Measurements from ENCODE around the gene AP2A2.

AP2A2 gene

DNA sequence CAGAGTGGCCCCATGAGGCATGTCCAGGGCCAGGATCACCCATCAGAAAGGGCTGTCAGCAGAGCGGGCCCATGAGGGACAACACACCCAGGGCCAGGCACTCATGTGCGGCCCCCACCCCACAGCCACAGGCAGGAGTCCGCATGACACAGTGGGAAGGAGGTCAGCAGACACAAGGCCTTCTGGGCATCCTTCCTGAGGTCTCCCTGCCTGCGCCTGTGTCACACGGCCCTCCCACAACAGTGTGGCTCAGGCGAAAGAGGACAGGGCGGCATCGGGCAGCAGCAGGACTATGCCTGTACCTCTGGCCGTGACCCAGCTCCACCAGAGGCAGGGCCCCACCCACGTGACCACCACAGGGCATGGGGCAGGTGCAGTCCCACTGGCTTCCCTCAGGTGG is 42.1 kb upstream of the AP2A2 start:
- in situ Hi-C loops (cut with HindIII; ENCODE audit: low pct_ligation_motif_present, low sequenced_read_pairs): no loop called here
- DNase-seq: no peak
- H3K4me3 ChIP-seq (ENCODE audit: low read depth, low read length): no peak overlapping the region
- TF ChIP-seq, protein P1, sequence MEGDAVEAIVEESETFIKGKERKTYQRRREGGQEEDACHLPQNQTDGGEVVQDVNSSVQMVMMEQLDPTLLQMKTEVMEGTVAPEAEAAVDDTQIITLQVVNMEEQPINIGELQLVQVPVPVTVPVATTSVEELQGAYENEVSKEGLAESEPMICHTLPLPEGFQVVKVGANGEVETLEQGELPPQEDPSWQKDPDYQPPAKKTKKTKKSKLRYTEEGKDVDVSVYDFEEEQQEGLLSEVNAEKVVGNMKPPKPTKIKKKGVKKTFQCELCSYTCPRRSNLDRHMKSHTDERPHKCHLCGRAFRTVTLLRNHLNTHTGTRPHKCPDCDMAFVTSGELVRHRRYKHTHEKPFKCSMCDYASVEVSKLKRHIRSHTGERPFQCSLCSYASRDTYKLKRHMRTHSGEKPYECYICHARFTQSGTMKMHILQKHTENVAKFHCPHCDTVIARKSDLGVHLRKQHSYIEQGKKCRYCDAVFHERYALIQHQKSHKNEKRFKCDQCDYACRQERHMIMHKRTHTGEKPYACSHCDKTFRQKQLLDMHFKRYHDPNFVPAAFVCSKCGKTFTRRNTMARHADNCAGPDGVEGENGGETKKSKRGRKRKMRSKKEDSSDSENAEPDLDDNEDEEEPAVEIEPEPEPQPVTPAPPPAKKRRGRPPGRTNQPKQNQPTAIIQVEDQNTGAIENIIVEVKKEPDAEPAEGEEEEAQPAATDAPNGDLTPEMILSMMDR (IDR thresholded peaks at IDR 0.05; ENCODE audit: low read depth, low read length, missing control alignments): no peak
- H3K27ac ChIP-seq: no peak overlapping the region
- no peaks in the 10 kb centered on the region for H3K36me3 ChIP-seq (replicated peaks)
- H3K27me3 ChIP-seq (replicated peaks): no peaks in the 10 kb centered on the region

DNA sequence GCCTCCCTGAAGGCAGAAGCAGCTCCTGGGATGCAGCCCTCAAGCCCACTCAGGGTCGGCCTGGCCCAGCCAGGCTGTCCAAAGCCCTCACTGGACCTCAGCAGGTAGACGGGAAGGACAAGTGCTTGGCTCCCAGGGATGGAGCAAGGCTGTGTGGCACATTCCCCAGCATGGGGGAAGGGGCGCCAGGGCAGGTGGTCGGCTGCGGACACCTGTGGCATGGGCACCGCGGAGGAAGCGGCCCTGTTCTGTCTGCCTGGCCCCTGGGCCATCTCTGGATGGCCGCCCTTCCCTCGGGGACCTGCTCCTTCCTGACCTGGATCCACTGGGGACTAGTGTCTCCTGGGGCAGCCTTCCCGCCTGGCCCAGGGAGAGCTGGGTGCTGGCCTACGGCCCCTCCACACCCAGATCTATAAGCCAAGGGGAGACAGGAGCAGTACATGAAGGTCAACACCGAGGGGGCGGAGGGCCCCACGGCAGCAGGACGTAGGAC is 41.0 kb upstream of the AP2A2 start:
- no peaks in the 10 kb centered on the region for H3K27me3 ChIP-seq (replicated peaks)
- H3K4me3 ChIP-seq (ENCODE audit: low read depth, low read length): no peak overlapping the region
- DNase-seq: no peak
- H3K36me3 ChIP-seq (replicated peaks): no peaks in the 10 kb centered on the region
- TF ChIP-seq, protein P1 (IDR thresholded peaks at IDR 0.05; ENCODE audit: low read depth, low read length, missing control alignments): no peak
- in situ Hi-C loops (cut with HindIII; ENCODE audit: low pct_ligation_motif_present, low sequenced_read_pairs): no loop called here
- no peak overlapping the region for H3K27ac ChIP-seq

DNA sequence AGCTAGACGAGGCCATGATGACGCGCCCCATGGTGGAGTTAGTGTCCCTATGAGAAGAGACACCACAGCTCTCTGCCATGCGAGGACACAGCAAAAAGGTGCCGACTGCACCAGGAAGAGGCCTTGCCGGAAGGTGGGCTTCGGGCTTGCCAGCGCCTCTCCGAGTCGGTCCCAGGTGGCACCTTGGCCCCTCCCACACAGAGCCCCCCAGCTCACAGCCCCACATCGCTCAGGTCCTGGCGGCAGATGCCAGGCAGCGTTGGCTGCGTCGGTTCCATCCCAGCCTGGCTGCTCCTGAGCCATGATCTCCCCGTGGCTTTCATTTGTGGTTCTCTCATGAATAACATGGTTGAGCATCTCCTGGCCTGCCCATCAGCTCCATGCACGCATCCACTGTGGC is 39.1 kb upstream of the AP2A2 start:
- Histone ChIP-seq H3K27me3 (replicated peaks) (no peaks in the 10 kb centered on the region), H3K4me3 (ENCODE audit: low read depth, low read length) (no peak overlapping the region), H3K27ac (no peak overlapping the region), H3K36me3 (replicated peaks) (no peaks in the 10 kb centered on the region)
- TF ChIP-seq, protein P1 (IDR thresholded peaks at IDR 0.05; ENCODE audit: low read depth, low read length, missing control alignments): no peak
- no peak for DNase-seq
- in situ Hi-C loops (cut with HindIII; ENCODE audit: low pct_ligation_motif_present, low sequenced_read_pairs): no loop called here

DNA sequence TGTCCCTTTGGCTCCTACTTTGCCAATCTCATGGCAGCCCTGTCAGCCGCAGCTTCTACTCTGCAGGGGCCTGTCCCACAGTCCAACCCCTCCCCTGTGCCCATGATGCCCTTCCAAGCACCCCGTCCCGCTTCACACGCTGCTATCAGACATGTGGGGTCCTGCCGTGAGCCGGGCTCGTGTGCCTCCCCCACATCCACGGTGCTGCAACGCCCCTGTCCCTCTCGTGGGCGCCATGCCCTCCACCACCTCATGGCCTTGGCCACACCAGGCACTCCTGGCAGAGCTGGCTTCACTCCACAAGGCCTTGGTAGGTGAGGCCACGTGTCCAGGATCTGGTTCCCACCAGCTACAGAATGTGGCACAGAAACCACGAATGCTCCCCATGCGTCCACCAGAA is 38.1 kb upstream of the AP2A2 start:
- no peaks in the 10 kb centered on the region for H3K27me3 ChIP-seq (replicated peaks)
- H3K4me3 ChIP-seq (ENCODE audit: low read depth, low read length): no peak overlapping the region
- no peak for DNase-seq
- TF ChIP-seq, protein P1 (IDR thresholded peaks at IDR 0.05; ENCODE audit: low read depth, low read length, missing control alignments): no peak
- H3K36me3 ChIP-seq (replicated peaks): no peaks in the 10 kb centered on the region
- in situ Hi-C loops (cut with HindIII; ENCODE audit: low pct_ligation_motif_present, low sequenced_read_pairs): no loop called here
- no peak overlapping the region for H3K27ac ChIP-seq

DNA sequence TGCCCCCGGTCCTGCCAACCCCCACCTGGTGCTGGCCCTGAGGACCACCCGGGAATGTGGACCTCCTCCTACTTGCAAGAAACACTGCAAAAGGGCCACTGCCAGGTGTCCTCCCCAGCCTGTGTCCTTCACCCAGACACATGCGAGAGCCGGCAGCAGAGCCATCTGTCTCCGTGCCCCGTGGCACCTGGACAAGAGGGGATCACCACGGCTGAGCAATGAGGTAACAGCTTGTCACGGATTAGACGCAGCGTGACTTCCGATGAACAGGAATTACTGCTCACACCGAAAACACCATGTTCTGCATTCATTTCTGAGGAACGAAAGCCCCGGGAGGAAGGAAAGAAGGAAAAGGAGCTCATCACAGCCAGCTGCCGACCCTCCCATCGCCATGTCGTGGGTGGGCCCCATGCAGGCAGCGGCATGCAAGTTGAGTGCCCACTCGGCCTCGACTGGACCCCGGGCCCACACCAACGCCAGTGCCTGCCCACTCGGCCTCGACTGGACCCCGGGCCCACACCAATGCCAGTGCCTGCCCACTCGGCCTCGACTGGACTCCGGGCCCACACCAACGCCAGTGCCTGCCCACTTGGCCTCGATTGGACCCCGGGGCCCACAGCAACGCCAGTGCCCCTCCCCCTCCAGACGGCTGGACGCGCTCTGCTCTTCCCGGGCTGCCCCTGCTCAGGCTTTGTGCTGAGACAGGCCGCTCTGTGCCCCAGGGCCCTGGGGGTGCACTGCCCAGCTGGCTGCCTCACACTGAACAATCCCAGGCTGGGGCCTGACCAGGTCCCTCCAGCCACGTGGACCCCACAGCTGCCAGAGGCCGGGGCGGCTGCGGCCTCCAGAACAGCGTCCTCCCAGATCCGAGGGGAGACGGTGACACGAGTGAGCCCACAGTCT is 37.1 kb upstream of the AP2A2 start:
- H3K4me3 ChIP-seq (ENCODE audit: low read depth, low read length): no peak overlapping the region
- TF ChIP-seq, protein P1 (IDR thresholded peaks at IDR 0.05; ENCODE audit: low read depth, low read length, missing control alignments): no peak
- H3K36me3 ChIP-seq (replicated peaks): no peaks in the 10 kb centered on the region
- DNase-seq: no peak
- H3K27me3 ChIP-seq (replicated peaks): no peaks in the 10 kb centered on the region
- in situ Hi-C loops (cut with HindIII; ENCODE audit: low pct_ligation_motif_present, low sequenced_read_pairs): no loop called here
- H3K27ac ChIP-seq: no peak overlapping the region
